T-helper 17 cell (primary cell): ENCODE measurements around the gene SMIM36. TPM values are rescaled to one million over a fixed set of nuclear protein-coding genes. Genes with fewer than 3 reads are reported as not detected.

ENCODE experiments used
- ATAC-seq: fragments of 150-1000 bp; cut with Tn5 transposase; 2 replicates; pipeline ENCODE4 v1.10.0; 2021; ENCODE audit warnings: mild to moderate bottlenecking, moderate library complexity
- DNase-seq, 3 donors: peaks; one replicate each; pipeline versions ENCODE4 v3.0.0 to v3.0.0-alpha.2; 2020 to 2021
- H3K9me3 ChIP-seq: one replicate; pipeline ENCODE4 v1.7.0; 2013; ENCODE audit warnings: low read length, mild to moderate bottlenecking; ENCODE audit not compliant: control insufficient read depth, poor library complexity, severe bottlenecking
- H3K27ac Mint-ChIP-seq: one replicate; pipeline ENCODE4 v1.8.0; 2022; ENCODE audit warnings: mild to moderate bottlenecking, moderate library complexity, mixed read lengths
- H3K27me3 Mint-ChIP-seq: one replicate; pipeline ENCODE4 v1.8.0; 2022; ENCODE audit warnings: mixed read lengths
- H3K36me3 Mint-ChIP-seq: one replicate; pipeline ENCODE4 v1.8.0; 2022; ENCODE audit warnings: low read depth, mixed read lengths
- H3K4me1 Mint-ChIP-seq: one replicate; pipeline ENCODE4 v1.8.0; 2022; ENCODE audit warnings: mild to moderate bottlenecking, mixed read lengths
- H3K4me3 Mint-ChIP-seq: one replicate; pipeline ENCODE4 v1.8.0; 2022; ENCODE audit warnings: mild to moderate bottlenecking, moderate library complexity, mixed read lengths
- total RNA-seq, 4 donors: library from RNA in 2 of 4; stranded (reverse) in 2 of 4; gene quantifications; one replicate each; pipeline ENCODE4 v1.2.3 and lab custom pipeline; 2022 to 2026

The SMIM36 gene
- total RNA-seq, 2 donors from 2014 or later: 0.10 TPM; not detected in 1

GRCh38 chr17:55444471-55445441 is 66.5 kb downstream of the SMIM36 start:
- no peak overlapping the region for H3K27ac Mint-ChIP-seq
- ATAC-seq (no peak), DNase-seq (no peak)
- H3K4me1 Mint-ChIP-seq: no peaks in the 10 kb centered on the region
- H3K4me3 Mint-ChIP-seq: no peak overlapping the region
- H3K9me3 ChIP-seq: no peaks in the 10 kb centered on the region
- H3K36me3 Mint-ChIP-seq: no peaks in the 10 kb centered on the region
- peaks cover 3% of the 10 kb centered on the region for H3K27me3 Mint-ChIP-seq

GRCh38 chr17:55443904-55444303 is 67.3 kb downstream of the SMIM36 start:
- no peak for ATAC-seq
- H3K4me1 Mint-ChIP-seq: no peaks in the 10 kb centered on the region
- H3K36me3 Mint-ChIP-seq: no peaks in the 10 kb centered on the region
- no peak for DNase-seq
- H3K27me3 Mint-ChIP-seq: peaks cover 4% of the 10 kb centered on the region
- H3K27ac Mint-ChIP-seq: no peak overlapping the region
- H3K4me3 Mint-ChIP-seq: no peak overlapping the region
- H3K9me3 ChIP-seq: no peaks in the 10 kb centered on the region

DNA sequence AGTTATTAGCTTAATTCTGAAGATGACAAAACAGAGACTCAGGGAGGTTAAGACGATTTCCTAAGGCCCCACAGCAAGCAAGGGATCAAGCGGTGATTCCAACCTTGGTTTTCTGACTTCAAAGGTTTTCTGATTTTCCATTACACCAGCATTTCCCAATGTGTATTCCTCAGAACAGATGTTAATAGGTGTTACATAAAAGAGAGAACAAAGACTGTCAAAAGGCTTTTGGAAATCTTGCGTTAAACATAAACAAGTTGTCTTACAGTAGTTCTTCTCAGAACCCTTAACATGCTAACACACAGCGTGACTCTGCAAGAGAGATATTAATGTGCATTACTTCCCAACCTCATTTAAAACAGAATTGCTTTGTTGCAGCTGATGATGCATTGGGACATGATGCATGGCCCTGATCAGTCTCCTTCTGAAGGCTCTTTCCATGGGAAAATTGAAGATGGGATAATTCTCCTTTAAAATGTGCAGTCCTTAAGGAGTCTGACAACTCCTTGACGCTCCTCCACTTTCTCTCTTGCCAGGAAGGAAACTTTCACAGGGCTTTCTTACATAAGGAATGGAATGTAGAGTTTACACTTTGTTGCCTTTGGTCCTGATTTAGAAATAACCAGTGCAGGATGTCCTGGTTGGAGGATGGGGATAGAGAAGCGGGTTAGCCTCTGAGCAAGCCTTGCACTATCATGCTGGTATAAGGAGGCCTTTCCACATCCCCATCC is 68.1 kb downstream of the SMIM36 start:
- DNase-seq (no peak), ATAC-seq (no peak)
- Mint-ChIP-seq H3K27ac (no peak overlapping the region), H3K27me3 (peaks cover 4% of the 10 kb centered on the region), H3K4me1 (no peaks in the 10 kb centered on the region), H3K36me3 (no peaks in the 10 kb centered on the region), H3K4me3 (no peak overlapping the region)
- no peaks in the 10 kb centered on the region for H3K9me3 ChIP-seq

DNA sequence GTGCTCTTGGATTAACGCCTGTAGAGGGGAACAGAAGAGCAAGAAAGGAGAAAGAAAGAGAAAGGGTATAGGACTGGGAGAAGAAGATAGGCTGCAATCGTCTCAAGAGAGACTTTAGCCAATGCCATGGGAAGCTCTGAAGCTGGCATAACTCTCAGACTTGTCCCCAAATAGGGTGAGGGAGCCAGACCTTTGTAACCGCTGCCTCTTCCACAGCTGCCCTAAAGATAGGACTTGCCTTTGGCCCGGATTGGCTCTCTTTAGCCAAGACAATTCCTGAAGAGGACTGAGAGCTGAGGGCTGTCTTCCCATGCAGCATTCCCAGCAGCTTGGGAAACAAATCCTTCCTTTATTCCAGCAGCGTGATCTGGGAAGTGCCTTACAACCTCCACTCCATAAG is 68.8 kb downstream of the SMIM36 start:
- H3K27ac Mint-ChIP-seq: no peak overlapping the region
- DNase-seq (no peak), ATAC-seq (no peak)
- H3K36me3 Mint-ChIP-seq: peaks cover 3% of the 10 kb centered on the region
- H3K4me3 Mint-ChIP-seq: no peak overlapping the region
- peaks cover 4% of the 10 kb centered on the region for H3K4me1 Mint-ChIP-seq
- no peaks in the 10 kb centered on the region for H3K9me3 ChIP-seq
- peaks cover 10% of the 10 kb centered on the region for H3K27me3 Mint-ChIP-seq

DNA sequence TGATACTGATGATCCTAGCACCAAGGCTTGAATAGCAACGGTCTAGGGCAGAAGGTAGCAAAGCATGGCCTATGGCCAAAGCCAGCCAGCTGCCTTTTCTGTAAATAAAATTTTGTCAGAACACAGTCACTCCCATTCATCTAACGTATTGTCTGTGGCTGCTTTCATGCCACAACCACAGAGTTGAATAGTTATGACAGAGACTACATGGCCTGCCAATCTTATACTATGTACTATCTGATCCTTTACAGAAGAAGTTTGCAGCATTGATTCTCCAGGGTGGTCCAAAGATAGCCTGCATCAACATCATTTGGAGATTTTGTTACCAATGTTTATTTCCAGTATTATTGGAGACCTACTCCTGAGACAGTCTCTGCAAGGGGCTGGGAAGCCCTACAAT is 69.7 kb downstream of the SMIM36 start:
- DNase-seq: no peak
- H3K27me3 Mint-ChIP-seq: peaks cover 19% of the 10 kb centered on the region
- no peaks in the 10 kb centered on the region for H3K9me3 ChIP-seq
- H3K4me1 Mint-ChIP-seq: peaks cover 6% of the 10 kb centered on the region
- peaks cover 3% of the 10 kb centered on the region for H3K36me3 Mint-ChIP-seq
- H3K4me3 Mint-ChIP-seq: no peak overlapping the region
- ATAC-seq: no peak
- H3K27ac Mint-ChIP-seq: no peak overlapping the region

DNA sequence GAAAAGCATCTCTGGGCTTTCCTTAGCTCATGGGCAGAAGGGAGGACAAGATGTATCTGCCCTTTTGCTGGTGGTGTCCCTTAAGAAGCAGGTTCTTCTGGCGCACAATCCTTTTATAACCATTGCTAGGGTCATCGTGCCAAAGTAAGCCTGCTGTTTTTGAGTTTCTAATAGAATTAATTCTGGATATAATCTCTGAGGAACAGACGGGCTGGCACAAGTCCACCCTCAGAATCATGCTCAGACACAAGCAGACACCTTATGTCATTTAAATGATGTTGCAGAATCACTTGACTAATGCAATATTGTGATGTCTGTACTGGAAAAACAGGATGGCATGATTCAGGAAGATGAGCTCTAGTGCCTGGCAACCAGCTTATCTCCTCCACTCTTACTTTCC is 70.9 kb downstream of the SMIM36 start:
- peaks cover 6% of the 10 kb centered on the region for H3K4me1 Mint-ChIP-seq
- no peak overlapping the region for H3K27ac Mint-ChIP-seq
- H3K36me3 Mint-ChIP-seq: peaks cover 3% of the 10 kb centered on the region
- H3K27me3 Mint-ChIP-seq: peaks cover 26% of the 10 kb centered on the region
- DNase-seq: no peak
- no peak overlapping the region for H3K4me3 Mint-ChIP-seq
- H3K9me3 ChIP-seq: no peaks in the 10 kb centered on the region
- no peak for ATAC-seq

- no peaks in the 10 kb centered on the region for H3K9me3 ChIP-seq
- no peak overlapping the region for H3K4me3 Mint-ChIP-seq
- no peak for DNase-seq
- H3K36me3 Mint-ChIP-seq: peaks cover 3% of the 10 kb centered on the region
- no peak overlapping the region for H3K27ac Mint-ChIP-seq
- ATAC-seq: no peak
- H3K27me3 Mint-ChIP-seq: peaks cover 39% of the 10 kb centered on the region
- peaks cover 15% of the 10 kb centered on the region for H3K4me1 Mint-ChIP-seq
Observed at GRCh38 chr17:55437159-55437605, 74.1 kb downstream of the SMIM36 start.

GRCh38 chr17:55436224-55437158 is 74.8 kb downstream of the SMIM36 start:
- DNase-seq (no peak), ATAC-seq (no peak)
- H3K27ac Mint-ChIP-seq: no peak overlapping the region
- H3K4me3 Mint-ChIP-seq: no peak overlapping the region
- peaks cover 17% of the 10 kb centered on the region for H3K4me1 Mint-ChIP-seq
- peaks cover 3% of the 10 kb centered on the region for H3K36me3 Mint-ChIP-seq
- no peaks in the 10 kb centered on the region for H3K9me3 ChIP-seq
- peaks cover 39% of the 10 kb centered on the region for H3K27me3 Mint-ChIP-seq

- no peak overlapping the region for H3K27ac Mint-ChIP-seq
- H3K27me3 Mint-ChIP-seq: peaks cover 39% of the 10 kb centered on the region
- peaks cover 3% of the 10 kb centered on the region for H3K36me3 Mint-ChIP-seq
- H3K4me3 Mint-ChIP-seq: no peak overlapping the region
- no peak for ATAC-seq
- no peak for DNase-seq
- H3K9me3 ChIP-seq: no peaks in the 10 kb centered on the region
- H3K4me1 Mint-ChIP-seq: peaks cover 20% of the 10 kb centered on the region
Observed at GRCh38 chr17:55435408-55435807, 75.8 kb downstream of the SMIM36 start.

GRCh38 chr17:55434721-55435120 is 76.5 kb downstream of the SMIM36 start:
- Mint-ChIP-seq H3K27ac (no peak overlapping the region), H3K4me1 (peaks cover 20% of the 10 kb centered on the region), H3K27me3 (peaks cover 39% of the 10 kb centered on the region), H3K4me3 (no peak overlapping the region), H3K36me3 (peaks cover 3% of the 10 kb centered on the region)
- ATAC-seq (no peak), DNase-seq (no peak)
- H3K9me3 ChIP-seq: no peaks in the 10 kb centered on the region

DNA sequence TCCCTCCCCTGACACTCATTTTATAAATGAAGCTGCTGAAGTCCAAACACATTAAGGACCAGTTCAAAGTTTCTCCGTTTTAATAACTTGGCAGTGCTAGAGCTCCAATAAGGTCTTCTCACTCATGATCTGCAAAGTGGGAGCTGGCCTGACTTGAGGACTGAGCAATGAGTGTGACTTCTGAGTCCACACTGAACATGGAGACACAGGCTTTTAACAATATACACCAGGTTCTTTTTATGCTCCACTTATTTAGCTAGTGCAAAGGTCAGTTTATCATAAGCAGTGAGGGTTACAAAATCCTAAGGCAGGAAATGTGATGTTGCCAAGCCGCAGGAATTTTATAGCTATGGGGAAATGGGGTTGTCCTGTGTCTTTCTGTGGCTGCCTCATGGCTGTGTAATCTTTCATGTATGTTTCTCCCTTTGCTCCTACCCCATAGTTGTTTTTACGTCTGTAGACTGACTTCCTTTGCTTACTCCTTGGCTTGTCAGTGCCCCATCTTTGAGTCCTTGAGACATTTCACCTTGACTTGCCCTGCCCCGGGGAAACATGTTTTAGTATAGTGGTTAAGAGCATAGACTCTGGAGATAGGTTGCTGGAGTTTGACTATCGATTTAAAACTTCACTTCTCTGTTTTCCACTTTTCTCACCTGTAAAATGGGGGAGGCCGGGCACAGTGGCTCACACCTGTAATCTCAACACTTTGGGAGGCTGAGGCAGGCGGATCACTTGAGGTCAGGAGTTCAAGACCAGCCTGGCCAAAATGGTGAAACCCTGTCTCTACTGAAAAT is 77.4 kb downstream of the SMIM36 start:
- Mint-ChIP-seq H3K27me3 (peaks cover 35% of the 10 kb centered on the region), H3K36me3 (peaks cover 3% of the 10 kb centered on the region), H3K4me3 (no peak overlapping the region), H3K4me1 (peaks cover 20% of the 10 kb centered on the region), H3K27ac (no peak overlapping the region)
- H3K9me3 ChIP-seq: no peaks in the 10 kb centered on the region
- ATAC-seq (no peak), DNase-seq (no peak)

- ATAC-seq (no peak), DNase-seq (no peak)
- Mint-ChIP-seq H3K4me3 (no peak overlapping the region), H3K27me3 (peaks cover 39% of the 10 kb centered on the region), H3K4me1 (peaks cover 20% of the 10 kb centered on the region), H3K36me3 (peaks cover 3% of the 10 kb centered on the region), H3K27ac (no peak overlapping the region)
- no peaks in the 10 kb centered on the region for H3K9me3 ChIP-seq
Observed at GRCh38 chr17:55433029-55433628, 78.1 kb downstream of the SMIM36 start.
